NCI-H748 (cell line): ENCODE results near the gene DOCK2.

Experiments
- DNase-seq: peaks from one replicate; lab custom pipeline; 2025; ENCODE audit not compliant: unreplicated experiment; lab: John Stamatoyannopoulos, UW

The DOCK2 gene

GRCh38 chr5:169688106-169688505 lies 51.0 kb downstream of the DOCK2 start:
- no peak for DNase-seq

GRCh38 chr5:169691471-169691870 lies 54.4 kb downstream of the DOCK2 start:
- DNase-seq: no peak

- DNase-seq: no peak
Measured at GRCh38 chr5:169694091-169694625, 57.1 kb downstream of the DOCK2 start.

GRCh38 chr5:169695025-169695625 lies 58.0 kb downstream of the DOCK2 start:
- no peak for DNase-seq

- no peak for DNase-seq
Measured at GRCh38 chr5:169695919-169696490, 58.9 kb downstream of the DOCK2 start.

- no peak for DNase-seq
Measured at GRCh38 chr5:169696621-169697510, 59.8 kb downstream of the DOCK2 start.

GRCh38 chr5:169697511-169697890 lies 60.4 kb downstream of the DOCK2 start:
- no peak for DNase-seq

- no peak for DNase-seq
Measured at GRCh38 chr5:169697976-169698375, 60.9 kb downstream of the DOCK2 start.

- DNase-seq: no peak
Measured at GRCh38 chr5:169700611-169701010, 63.5 kb downstream of the DOCK2 start.

GRCh38 chr5:169701910-169702451 lies 64.9 kb downstream of the DOCK2 start:
- peak; percentile 53 for DNase-seq

GRCh38 chr5:169702693-169703481 lies 65.8 kb downstream of the DOCK2 start:
- no peak for DNase-seq

GRCh38 chr5:169703813-169704212 lies 66.7 kb downstream of the DOCK2 start:
- no peak for DNase-seq

GRCh38 chr5:169705322-169705721 lies 68.2 kb downstream of the DOCK2 start:
- DNase-seq: no peak

GRCh38 chr5:169706071-169706470 lies 69.0 kb downstream of the DOCK2 start:
- no peak for DNase-seq

GRCh38 chr5:169706758-169707450 lies 69.8 kb downstream of the DOCK2 start:
- no peak for DNase-seq

GRCh38 chr5:169707686-169708085 lies 70.6 kb downstream of the DOCK2 start:
- no peak for DNase-seq

GRCh38 chr5:169710675-169711074 lies 73.6 kb downstream of the DOCK2 start:
- no peak for DNase-seq

GRCh38 chr5:169711551-169712225 lies 74.6 kb downstream of the DOCK2 start:
- no peak for DNase-seq

GRCh38 chr5:169712428-169712827 lies 75.4 kb downstream of the DOCK2 start:
- no peak for DNase-seq

- no peak for DNase-seq
Measured at GRCh38 chr5:169716287-169716686, 79.2 kb downstream of the DOCK2 start.
